ENCODE results near the gene USP15. TPM values are rescaled to one million over a fixed set of nuclear protein-coding genes. Genes with fewer than 3 reads are reported as not detected.

The USP15 gene
- total and polyA plus RNA-seq, 2 of the 4 experiments (the other 2 are of a cell fraction), result 28.5 to 49.6 TPM

DNA sequence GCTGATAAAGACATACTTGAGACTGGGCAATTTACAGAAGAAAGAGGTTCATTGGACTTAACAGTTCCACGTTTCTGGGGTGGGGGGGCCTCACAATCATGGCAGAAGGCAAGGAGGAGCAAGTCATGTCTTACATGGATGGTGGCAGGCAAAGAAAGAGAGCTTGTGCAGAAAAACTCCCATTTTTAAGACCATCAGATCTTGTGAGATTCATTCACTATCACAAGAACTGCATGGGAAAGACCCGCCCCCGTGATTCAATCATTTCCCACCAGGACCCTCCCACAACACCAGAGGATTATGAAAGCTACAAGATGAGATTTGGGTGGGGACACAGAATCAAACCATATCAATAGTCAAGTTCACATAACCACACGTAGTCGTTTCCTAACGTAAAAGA lies 85.5 kb downstream of the USP15 start:
- no CpG with 5 or more reads among the region's 6 CpGs for WGBS, 2 experiments (ENCODE audit: extremely low coverage in 2 of 2, insufficient read length in 1 of 2)
- Histone ChIP-seq H3K9ac (ENCODE audit: low read depth, low read length) (no peak overlapping the region), H2BK15ac (ENCODE audit: low read depth, low read length) (no peak overlapping the region), H3K4me2 (ENCODE audit: low read depth, low read length) (no peak overlapping the region), H3K18ac (ENCODE audit: low read depth, low read length) (no peak overlapping the region), H3K27ac (ENCODE audit: insufficient read depth, low read length) (no peak overlapping the region), H3K9me1 (ENCODE audit: insufficient read depth, low read length) (no peaks in the 10 kb centered on the region), H2BK20ac (ENCODE audit: low read depth, low read length) (no peak overlapping the region), H3K9me3 (ENCODE audit: control insufficient read depth, insufficient read depth, low read length) (no peaks in the 10 kb centered on the region), H2AK9ac (replicated peaks; ENCODE audit: low read depth, low read length, poor library complexity) (no peak overlapping the region), H3K79me1 (ENCODE audit: low read depth in 1 of 2, low read length in 2 of 2) (peaks cover 22 to 25% of the 10 kb centered on the region in 2 experiments), H2AK5ac (ENCODE audit: low read depth, low read length) (no peak overlapping the region), H3K14ac (replicated peaks; ENCODE audit: low read depth, low read length) (no peak overlapping the region), H2AFZ (replicated peaks; ENCODE audit: low read length, poor library complexity) (no peak overlapping the region), H4K5ac (ENCODE audit: low read depth, low read length) (no peak overlapping the region), H4K91ac (ENCODE audit: insufficient read depth, low read depth, low read length) (no peak overlapping the region), H3K4me3 (ENCODE audit: insufficient read depth, low read depth, low read length) (no peak overlapping the region), H3K4me1 (ENCODE audit: control insufficient read depth, insufficient read depth, low read length) (peaks cover 3% of the 10 kb centered on the region), H3K27me3 (ENCODE audit: control insufficient read depth, insufficient read depth, low read length) (no peaks in the 10 kb centered on the region), H3K23ac (ENCODE audit: low read depth, low read length) (no peak overlapping the region), H4K8ac (ENCODE audit: low read depth in 2 of 2, low read length in 2 of 2) (no peak overlapping the region), H2BK5ac (ENCODE audit: low read depth, low read length, poor library complexity, severe bottlenecking) (no peak overlapping the region), H2BK120ac (ENCODE audit: low read depth, low read length) (no peak overlapping the region), H3K56ac (ENCODE audit: extremely low read depth, insufficient read depth, low read length) (no peak overlapping the region), H4K20me1 (ENCODE audit: insufficient read depth, low read length) (no peaks in the 10 kb centered on the region), H3K36me3 (ENCODE audit: control insufficient read depth, insufficient read depth, low read length) (peaks cover 11% of the 10 kb centered on the region; the same call in 1 of the 2 replicates), H3K4ac (ENCODE audit: low read depth, low read length) (no peak overlapping the region)
- in situ Hi-C loops (cut with MboI; ENCODE audit: low sequenced_read_pairs) (no loop called here), intact Hi-C loops (cut with micrococcal nuclease) (no loop called here), dilution Hi-C loops (cut with HindIII; ENCODE audit: low sequenced_read_pairs, unreplicated experiment) (no loop called here)
- BruUV-seq (replicated peaks), result no TSS peak
- no peak for TF ChIP-seq SMC3 (IDR thresholded peaks at IDR 0.05; ENCODE audit: low read depth, low read length)
- TF ChIP-seq FOS (IDR thresholded peaks at IDR 0.05; ENCODE audit: low read depth, low read length), result no peak
- no peak for TF ChIP-seq NFE2L2 (IDR thresholded peaks at IDR 0.05; ENCODE audit: low read depth, low read length)
- no peak for TF ChIP-seq MAZ (IDR thresholded peaks at IDR 0.05; ENCODE audit: borderline replicate concordance, low read depth, low read length)
- no peak for TF ChIP-seq MAFK (IDR thresholded peaks at IDR 0.05; ENCODE audit: low read depth, low read length)
- TF ChIP-seq RCOR1 (IDR thresholded peaks at IDR 0.05; ENCODE audit: insufficient replicate concordance, low read length), result no peak
- no peak for TF ChIP-seq CHD1 (IDR thresholded peaks at IDR 0.05; ENCODE audit: low read depth, low read length)
- TF ChIP-seq CEBPB (IDR thresholded peaks at IDR 0.05; ENCODE audit: low read depth, low read length), result no peak
- no peak for TF ChIP-seq ELK1 (IDR thresholded peaks at IDR 0.05; ENCODE audit: borderline replicate concordance, low read depth, low read length)
- TF ChIP-seq RFX5 (IDR thresholded peaks at IDR 0.05; ENCODE audit: low read depth, low read length), result no peak
- TF ChIP-seq, protein P1, sequence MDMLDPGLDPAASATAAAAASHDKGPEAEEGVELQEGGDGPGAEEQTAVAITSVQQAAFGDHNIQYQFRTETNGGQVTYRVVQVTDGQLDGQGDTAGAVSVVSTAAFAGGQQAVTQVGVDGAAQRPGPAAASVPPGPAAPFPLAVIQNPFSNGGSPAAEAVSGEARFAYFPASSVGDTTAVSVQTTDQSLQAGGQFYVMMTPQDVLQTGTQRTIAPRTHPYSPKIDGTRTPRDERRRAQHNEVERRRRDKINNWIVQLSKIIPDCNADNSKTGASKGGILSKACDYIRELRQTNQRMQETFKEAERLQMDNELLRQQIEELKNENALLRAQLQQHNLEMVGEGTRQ (IDR thresholded peaks at IDR 0.05; ENCODE audit: low read depth, low read length), result no peak
- no peak for TF ChIP-seq MXI1 (IDR thresholded peaks at IDR 0.05; ENCODE audit: borderline replicate concordance, low read depth, low read length)
- no peak for TF ChIP-seq POLR2A (IDR thresholded peaks at IDR 0.05; ENCODE audit: low read depth, low read length)
- no peak for TF ChIP-seq BHLHE40 (IDR thresholded peaks at IDR 0.05; ENCODE audit: low read depth, low read length)
- TF ChIP-seq RAD21 (IDR thresholded peaks at IDR 0.05; ENCODE audit: low read length), result no peak
- TF ChIP-seq, protein P2, sequence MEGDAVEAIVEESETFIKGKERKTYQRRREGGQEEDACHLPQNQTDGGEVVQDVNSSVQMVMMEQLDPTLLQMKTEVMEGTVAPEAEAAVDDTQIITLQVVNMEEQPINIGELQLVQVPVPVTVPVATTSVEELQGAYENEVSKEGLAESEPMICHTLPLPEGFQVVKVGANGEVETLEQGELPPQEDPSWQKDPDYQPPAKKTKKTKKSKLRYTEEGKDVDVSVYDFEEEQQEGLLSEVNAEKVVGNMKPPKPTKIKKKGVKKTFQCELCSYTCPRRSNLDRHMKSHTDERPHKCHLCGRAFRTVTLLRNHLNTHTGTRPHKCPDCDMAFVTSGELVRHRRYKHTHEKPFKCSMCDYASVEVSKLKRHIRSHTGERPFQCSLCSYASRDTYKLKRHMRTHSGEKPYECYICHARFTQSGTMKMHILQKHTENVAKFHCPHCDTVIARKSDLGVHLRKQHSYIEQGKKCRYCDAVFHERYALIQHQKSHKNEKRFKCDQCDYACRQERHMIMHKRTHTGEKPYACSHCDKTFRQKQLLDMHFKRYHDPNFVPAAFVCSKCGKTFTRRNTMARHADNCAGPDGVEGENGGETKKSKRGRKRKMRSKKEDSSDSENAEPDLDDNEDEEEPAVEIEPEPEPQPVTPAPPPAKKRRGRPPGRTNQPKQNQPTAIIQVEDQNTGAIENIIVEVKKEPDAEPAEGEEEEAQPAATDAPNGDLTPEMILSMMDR (conservative IDR thresholded peaks at IDR 0.05; ENCODE audit: low read depth, low read length), result no peak
- DNase-seq (no peak), ATAC-seq (ENCODE audit: low read depth) (no peak)
- ChIA-PET CTCF (no interaction called here), POLR2A (ENCODE audit: unreplicated experiment) (no interaction called here)

Data from IMR-90 (cell line).